ENCODE measurements around the gene PROM2.
"Not testable (repeated sequence)": the region's sequence is repeated elsewhere in the genome, so short reads cannot be mapped to it uniquely, and the experiment has no call there.

Gene PROM2, protein sequence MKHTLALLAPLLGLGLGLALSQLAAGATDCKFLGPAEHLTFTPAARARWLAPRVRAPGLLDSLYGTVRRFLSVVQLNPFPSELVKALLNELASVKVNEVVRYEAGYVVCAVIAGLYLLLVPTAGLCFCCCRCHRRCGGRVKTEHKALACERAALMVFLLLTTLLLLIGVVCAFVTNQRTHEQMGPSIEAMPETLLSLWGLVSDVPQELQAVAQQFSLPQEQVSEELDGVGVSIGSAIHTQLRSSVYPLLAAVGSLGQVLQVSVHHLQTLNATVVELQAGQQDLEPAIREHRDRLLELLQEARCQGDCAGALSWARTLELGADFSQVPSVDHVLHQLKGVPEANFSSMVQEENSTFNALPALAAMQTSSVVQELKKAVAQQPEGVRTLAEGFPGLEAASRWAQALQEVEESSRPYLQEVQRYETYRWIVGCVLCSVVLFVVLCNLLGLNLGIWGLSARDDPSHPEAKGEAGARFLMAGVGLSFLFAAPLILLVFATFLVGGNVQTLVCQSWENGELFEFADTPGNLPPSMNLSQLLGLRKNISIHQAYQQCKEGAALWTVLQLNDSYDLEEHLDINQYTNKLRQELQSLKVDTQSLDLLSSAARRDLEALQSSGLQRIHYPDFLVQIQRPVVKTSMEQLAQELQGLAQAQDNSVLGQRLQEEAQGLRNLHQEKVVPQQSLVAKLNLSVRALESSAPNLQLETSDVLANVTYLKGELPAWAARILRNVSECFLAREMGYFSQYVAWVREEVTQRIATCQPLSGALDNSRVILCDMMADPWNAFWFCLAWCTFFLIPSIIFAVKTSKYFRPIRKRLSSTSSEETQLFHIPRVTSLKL

DNA sequence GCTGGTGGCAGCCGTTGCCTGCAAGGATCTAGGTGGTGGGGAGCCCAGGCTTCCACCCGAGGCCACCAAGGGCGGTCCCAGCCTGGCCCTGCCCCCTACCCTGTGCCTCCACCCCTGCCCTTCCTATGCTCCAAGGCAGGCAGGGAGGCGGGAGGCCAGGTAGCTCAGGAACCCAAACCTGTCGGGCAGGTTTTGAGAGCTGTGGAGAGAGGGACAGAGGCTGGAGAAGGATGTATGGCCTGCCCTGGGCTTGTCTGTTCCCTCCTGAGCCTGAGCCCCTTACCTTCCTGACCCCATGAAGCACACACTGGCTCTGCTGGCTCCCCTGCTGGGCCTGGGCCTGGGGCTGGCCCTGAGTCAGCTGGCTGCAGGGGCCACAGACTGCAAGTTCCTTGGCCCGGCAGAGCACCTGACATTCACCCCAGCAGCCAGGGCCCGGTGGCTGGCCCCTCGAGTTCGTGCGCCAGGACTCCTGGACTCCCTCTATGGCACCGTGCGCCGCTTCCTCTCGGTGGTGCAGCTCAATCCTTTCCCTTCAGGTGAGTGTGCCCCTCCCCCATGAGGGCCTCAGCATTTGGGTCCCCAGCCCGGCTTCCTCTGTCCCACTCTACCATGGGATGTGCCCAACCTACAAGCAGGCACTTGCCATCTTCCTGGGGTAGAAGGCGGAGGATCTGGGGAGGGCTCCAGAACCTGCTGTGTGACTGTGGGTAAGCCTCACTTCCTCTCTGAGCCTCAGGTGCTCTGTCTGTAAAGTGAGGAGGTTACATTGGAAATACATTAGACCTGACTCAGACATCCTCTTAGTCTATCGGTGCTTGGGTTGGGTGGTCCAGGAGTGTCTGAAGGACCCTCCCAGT, at the start of gene PROM2:
Gene PROM2 (plus strand): TSS at position 159 of the 860 bp plus-strand sequence. CDS start 137 bp downstream, at position 296.
- no peak for DNase-seq (ENCODE audit: low spot score)

DNA sequence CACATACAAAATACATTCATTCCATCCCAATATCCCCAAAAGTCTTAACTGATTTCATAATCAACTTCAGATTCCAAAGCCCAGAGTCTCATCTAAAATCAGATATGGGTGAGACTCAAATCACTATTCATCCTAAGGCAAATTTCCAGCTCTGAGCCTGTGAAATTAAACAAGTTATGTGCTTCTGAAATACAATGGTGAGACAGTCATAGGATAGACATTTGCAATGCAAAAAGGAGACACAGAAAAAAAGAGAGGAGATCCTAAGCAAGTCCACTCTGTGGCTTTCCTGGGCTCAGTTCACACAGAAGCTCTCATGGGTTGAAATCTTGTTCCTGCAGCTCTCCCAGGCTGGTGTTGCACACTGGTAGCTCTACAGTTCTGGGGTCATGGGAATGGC, 48.6 kb upstream of the PROM2 start:
- no peak for DNase-seq (ENCODE audit: low spot score)

DNA sequence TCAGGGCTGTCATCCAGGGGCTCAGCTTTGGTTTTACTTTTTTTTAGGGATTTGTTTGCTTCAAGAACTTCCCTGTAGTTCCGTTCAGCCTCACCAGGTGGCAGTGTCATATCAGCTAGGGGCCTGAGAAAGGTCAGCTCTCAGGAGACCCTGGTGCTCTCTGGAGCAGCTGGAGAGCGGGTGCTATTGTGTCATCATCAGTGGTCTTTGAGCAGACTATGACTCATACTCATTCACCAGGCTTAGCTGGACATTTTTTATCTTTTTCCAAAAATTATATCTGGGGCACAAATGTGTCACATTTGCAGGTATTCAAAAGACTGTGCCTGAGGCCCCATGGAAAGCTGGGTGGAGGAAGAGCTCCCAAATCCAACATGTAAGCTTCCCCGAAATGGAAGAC, 42.5 kb upstream of the PROM2 start:
- peak; percentile 48 for DNase-seq (ENCODE audit: low spot score)

DNA sequence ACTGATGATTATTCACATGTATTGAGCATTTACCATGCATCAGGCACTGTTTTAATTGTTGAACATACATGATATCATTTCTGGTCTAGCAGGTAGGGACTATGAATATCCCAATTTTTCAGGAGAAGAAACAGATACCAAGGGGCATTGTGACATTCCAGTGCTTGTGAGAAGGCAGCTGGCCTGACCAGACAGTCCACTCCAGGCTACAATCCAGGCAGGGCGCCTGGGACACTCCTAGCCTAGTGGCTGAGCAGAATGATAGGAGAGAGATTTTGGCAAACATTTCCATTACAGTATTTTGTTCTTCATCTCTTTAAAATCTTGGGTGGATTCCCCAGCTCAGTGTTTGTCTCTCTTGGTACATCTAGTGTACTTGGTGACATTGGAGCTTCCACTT, 42.0 kb upstream of the PROM2 start:
- no peak for DNase-seq (ENCODE audit: low spot score)

DNA sequence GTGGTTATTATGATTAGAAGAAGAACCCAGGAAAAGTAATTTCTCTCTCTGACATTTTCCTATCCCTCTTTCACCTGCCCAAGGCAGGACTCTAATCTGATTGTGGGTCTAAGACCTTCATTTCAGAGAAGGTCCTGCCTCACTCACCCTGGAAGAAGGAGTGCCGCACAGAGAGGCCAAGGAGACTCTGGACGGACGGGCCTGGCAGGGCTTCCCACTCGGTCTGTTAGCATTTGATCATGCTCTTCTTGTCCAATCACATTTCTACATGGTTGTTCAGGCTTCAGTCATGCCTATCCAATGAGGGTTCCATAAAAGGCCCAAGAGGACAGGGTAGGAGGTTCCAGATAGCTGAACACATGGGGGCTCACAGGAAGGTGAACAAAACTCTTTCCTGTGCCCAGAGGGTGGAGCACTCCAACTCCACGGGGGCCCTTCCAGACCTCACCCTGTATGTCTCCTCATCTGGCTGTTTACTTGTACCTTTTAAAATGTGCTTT, 39.9 kb upstream of the PROM2 start:
- DNase-seq (ENCODE audit: low spot score), result no peak

DNA sequence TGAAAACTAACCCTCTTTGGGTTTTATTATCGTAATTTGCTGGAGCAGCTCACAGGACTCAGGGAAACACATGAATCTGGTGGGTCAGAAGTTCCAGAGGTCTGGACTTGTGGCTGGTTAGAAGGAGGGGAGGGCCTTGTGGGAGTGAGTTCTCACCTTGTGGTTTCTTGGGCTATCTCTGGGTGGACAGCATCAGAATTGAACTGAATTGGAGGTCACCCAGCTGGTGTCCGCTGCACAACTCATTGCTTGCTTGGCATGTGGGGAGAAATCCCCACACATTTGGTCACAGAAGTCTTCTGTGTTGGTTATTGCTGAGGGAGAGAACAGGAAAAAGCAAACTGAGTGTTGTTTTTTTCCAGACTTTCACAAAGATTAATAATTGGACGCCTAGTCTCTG, 39.4 kb upstream of the PROM2 start:
- DNase-seq (ENCODE audit: low spot score), result no peak

DNA sequence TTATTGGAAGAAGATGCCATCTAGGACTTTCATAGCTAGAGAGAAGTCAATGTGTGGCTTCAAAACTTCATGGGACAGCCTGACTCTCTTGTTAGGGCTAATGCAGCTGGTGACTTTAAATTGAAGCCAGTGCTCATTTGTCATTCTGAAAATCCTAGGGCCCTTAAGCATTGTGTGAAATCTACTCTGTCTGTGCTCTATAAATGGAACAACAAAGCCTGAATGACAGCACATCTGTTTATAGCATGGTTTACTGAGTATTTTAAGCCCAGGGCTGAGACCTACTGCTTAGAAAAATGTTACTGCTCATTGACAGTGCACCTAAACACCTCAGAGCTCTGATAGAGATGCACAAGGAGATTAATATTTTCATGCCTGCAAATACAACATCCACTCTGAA, 36.1 kb upstream of the PROM2 start:
- no peak for DNase-seq (ENCODE audit: low spot score)

DNA sequence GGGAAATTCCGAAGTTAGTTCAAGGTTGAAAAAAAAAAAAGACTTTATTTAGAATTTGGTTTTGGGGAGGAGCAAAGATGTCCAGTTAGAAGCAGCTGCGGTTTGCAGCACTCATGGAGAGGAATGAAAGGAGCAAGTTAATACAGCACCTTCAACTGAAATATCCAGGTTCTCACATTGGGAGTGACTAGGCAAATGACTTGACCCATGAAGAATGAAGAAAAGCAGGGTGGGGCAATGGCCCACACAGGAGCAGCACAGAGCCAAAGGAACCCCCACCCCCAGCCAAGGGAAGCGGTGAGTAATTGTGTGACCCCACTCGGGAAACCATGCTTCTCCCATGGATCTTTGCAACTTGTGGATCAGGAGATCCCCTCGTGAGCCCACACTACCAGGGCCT, 34.2 kb upstream of the PROM2 start:
- no peak for DNase-seq (ENCODE audit: low spot score)

DNA sequence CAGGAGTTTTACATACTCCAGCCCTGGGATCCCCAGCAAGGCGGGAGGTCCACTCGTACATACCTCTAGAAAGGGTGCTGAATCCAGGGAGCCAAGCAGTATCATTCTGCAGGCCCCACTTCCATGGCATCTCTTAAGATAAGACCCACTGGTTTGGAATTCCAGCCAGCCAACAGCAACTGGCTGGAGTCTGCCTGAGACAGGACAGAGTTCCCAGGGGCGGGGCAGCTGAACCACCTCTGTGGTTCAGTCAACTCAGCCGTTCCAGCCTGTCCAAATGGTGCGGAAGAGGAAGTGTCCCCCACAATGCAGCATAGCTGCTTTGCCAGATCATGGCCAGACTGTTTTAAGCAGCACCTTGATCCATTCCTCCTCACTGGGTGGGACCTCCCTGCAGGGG, 33.7 kb upstream of the PROM2 start:
- no peak for DNase-seq (ENCODE audit: low spot score)

DNA sequence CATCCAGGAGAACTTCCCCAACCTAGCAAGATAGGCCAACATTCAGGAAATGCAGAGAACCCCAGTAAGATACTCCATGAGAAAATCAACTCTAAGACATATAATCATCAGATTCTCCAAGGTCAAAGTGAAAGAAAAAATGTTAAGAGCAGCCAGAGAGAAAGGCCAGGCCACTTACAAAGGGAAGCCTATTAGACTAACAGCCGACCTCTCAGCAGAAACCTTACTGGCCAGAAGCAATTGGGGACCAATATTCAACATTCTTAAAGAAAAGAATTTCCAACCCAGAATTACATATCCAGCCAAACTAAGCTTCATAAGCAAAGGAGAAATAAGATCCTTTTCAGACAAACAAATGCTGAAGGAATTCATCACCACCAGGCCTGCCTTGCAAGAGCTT, 32.2 kb upstream of the PROM2 start:
- not testable (repeated sequence) for DNase-seq (ENCODE audit: low spot score)

DNA sequence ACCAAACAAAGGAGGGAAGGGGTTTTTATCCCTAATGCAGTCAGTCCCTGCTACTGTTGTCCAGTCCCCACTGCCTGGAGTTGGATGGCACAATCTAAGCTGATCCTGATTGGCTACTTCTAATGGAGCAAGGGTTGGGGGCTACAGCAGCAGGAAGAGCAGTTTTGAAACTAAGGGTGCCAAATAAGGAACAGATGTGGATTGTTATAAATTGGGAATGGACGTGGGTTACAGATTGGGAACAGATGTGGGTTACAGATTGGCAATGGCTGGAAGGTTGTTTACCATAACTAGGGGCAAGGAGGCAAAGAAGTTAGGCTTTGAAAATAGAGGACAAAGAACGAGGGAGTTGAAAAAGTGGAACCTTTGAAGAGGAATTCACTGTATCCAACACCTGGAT, 16.0 kb upstream of the PROM2 start:
- DNase-seq (ENCODE audit: low spot score), result no peak

DNA sequence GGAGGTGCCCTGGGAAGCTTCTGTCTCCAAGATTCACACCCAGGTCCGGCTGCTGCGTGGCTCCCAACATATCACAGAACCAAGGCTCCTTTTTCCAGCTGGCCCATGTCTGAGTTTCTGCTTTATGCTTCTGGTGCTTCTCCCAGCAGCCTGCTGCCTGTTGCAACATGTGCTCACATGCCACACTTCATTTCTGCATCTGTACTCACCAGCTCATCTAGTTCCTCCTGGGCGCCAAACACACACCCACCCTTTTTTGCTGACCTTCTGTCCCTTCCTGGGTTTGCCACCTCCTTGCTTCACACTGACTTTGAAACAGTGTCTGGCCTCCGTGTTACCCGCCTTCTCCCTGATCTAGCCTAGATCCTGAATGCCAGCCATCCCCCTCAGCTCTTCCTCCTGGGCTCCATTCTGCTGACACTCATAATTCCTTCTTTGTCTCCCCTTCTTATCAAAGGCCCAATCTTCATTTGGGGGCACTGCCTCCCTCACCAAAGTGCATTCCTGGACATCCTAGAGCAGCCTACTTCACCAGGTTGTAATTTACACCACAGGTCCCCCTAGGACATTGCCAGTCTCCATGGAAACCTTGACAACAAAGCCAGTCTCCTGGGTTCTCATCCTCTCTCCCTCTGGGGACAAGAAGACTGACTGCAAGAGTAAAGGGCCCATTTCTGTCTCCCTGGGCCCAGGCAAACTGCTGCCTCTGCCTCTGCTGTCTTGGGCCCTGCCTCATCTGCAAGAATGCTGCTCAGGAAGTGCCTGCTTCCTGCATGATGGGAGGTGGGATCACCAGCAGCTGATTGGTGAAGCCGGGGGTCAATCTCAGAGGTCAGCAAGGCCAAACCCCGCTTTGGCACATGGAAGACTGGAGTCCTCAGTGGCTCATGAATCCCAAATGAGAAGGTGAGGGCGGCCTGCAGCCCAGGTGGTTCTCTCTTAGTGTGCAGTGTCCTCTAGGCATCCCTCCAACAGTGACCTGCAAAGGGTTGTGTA, 13.9 kb upstream of the PROM2 start:
- no peak for DNase-seq (ENCODE audit: low spot score)

DNA sequence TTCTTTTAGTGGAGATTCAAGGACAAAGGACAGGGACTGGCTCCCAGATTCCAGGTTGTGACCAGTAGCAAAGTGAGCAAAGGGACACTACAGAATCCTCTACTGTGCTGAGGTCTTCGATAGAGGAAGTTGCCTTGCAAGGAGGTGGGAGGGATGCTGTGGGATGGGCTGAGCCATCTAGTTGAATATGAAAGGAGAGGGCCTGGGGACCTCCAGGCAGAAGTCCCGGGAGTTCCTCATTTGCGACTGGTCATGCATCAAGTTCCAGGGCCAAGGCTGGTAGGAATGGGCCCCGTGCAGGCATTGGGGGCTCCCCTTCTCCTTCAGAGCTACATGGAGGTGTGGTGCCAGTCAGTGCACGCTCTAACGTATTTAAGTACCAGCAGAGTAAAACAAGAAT, 12.6 kb upstream of the PROM2 start:
- no peak for DNase-seq (ENCODE audit: low spot score)

DNA sequence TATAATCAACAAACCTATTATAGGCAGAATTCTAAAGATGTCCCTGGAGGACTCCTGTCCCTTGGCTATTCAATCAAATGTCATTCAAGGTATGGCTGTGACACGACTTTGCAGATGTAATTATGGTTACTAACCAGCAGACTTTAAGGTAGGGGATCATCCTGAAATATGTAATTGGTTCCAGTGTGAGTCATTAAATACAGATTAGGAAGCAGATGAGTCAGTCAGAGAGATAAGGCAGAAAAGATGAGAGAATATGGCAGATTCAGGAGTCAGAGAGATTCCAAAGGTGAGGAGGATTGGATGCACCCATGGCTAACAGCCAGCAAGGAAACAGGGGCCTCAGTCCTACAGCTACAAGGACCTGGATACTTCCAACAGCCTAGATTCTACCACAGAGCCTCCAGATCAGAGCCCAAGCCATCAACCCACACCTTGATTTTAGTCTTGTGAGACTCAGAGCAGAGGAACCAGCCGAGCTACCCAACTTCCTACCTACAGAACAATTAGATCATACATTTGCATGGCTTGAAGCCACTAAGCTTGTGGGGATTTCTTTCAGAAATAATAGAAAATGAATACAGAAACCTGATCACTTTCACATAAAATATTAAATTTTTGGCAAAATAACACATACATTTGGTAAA, 11.2 kb upstream of the PROM2 start:
- DNase-seq (ENCODE audit: low spot score), result no peak

DNA sequence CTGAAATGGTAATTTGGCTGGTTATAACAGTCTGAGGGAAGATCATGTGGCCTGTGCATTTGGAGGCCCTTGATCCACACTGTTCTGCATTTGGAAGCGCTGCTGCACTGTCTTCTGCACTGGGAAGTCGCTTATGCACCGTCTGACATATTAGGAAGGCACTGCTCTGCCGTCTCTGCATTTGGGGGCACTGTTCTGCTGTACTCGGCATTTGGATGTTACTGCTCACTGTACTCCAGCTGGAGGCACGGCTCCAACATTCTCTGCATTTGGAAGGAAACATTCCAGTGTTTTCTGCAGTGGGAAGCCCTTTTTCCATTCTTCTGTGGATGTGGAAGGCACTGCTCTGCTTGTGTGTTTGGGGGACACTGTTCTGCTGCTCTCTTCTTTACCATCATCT, 9.6 kb upstream of the PROM2 start:
- no peak for DNase-seq (ENCODE audit: low spot score)

DNA sequence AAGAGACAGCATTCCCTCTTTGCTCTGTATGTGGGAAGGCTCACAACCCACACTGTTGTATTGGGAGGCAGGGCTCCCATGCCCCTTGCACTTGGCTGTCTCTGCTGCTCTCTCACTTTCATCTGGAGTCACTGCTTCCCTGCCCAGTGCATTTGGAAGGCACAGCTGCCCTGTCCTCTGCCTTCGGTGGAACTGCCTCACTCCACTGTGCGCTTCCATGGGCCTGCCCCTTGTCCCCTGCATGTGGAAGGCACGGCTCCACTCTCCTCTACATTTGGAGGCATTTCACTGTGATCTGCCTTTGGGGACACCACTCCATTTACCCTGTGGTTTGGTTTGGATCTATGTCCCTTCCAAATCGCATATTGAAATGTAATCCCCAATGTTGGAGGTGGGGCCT, 9.1 kb upstream of the PROM2 start:
- DNase-seq (ENCODE audit: low spot score), result no peak

DNA sequence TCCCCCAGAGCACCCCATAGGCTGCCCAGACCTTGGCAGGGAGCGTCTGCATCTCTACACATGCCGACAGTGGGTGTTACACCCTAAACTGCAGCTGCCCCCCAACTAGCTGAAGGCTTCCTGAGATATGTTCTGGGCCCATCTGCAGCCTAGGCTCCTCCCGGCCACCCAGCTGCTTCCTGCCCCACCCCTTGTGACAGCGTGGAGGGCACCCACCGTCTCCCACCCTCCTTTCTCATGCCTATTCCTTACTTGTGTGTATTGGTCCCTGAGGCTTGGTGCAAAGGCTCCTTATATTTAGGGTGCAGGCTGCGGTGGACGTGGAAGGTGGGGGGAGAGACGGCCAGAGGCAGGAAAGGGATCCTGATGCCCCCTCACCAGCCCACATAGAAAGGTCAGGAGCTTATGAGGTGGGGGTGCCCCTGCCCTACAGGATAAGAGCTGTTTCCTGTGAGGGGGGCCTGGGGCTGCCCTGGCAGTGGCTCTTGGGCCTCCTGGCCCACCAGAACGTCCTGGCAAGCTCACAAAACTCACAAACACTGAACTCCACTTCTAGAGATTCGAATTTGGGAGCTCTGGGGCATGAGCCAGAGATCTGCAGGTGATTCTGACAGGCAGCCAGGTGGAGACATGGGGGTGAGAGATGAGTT, 7.3 kb upstream of the PROM2 start:
- DNase-seq (ENCODE audit: low spot score), result no peak

DNA sequence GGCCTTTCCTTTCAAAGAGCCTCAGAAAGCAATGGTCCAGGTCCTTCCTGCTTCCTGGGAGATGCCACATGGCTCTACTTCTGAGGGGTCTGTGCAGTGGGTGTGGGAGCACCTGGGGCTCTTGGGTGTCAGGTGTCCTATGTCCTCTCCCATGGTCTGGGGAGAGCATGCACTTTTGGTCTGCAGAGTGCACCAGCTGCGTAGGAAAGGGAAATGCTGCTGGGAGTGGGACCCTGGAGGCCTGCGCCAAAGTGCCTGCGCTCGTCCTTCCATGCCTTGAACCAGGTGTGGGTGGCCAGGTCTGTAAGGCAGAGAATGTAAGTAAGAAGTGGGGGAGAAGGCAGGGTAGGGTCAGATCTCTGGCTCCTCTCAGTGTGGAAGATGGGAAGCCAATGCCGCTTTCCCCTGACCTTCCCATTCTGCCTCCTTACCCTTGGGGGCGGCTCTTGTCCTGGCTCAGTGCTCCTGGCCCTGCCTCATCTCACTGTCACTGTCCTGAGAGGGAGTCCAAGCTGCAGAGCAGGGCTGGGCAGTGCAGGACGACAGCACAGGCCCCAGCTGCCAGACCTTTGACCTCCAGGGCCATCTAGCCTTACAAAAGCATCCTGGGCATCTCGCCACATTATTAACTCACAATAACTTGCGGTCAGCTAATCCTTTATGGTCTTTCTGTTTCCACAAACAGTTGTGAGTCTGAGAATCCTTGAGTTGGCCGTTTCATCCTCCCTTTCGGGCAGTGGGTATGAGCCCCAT, 6.6 kb upstream of the PROM2 start:
- no peak for DNase-seq (ENCODE audit: low spot score)

Measured in germinal center (tissue), 1 donor.